GM19238 (cell line): ENCODE results near the gene RAB8A.

ENCODE experiments used
- DNase-seq: peaks from one replicate; pipeline ENCODE4 v3.0.0; 2011; ENCODE audit warnings: low spot score; ENCODE audit not compliant: insufficient read length

RAB8A gene

GRCh38 chr19:16111160-16111908 is at the start of gene RAB8A:
Gene RAB8A (plus strand): TSS chr19:16111889. CDS start chr19:16111902, 13 bp downstream.
- peak; percentile 98 for DNase-seq

- no peak for DNase-seq
Observed at GRCh38 chr19:16061943-16062342, 49.7 kb upstream of the RAB8A start.

DNA sequence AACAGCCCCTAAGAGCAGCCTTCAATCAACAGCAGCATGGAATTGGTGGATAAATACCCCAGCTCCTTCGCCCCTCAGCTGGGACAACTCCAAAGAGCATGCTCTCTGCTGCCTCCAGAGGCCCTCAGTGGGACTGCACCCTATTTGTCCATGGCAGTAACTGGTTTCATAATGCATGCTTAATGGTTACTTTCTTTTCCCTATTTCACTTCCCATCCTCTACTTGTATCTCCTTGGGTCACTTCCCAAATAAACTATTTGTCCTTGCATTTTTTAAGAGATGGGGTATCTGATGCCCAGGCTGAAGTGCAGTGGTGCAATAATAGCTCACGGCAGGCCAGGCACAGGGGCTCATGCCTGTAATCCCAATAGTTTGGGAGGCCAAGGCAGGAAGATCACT is 48.9 kb upstream of the RAB8A start:
- DNase-seq: peak; percentile 55

DNA sequence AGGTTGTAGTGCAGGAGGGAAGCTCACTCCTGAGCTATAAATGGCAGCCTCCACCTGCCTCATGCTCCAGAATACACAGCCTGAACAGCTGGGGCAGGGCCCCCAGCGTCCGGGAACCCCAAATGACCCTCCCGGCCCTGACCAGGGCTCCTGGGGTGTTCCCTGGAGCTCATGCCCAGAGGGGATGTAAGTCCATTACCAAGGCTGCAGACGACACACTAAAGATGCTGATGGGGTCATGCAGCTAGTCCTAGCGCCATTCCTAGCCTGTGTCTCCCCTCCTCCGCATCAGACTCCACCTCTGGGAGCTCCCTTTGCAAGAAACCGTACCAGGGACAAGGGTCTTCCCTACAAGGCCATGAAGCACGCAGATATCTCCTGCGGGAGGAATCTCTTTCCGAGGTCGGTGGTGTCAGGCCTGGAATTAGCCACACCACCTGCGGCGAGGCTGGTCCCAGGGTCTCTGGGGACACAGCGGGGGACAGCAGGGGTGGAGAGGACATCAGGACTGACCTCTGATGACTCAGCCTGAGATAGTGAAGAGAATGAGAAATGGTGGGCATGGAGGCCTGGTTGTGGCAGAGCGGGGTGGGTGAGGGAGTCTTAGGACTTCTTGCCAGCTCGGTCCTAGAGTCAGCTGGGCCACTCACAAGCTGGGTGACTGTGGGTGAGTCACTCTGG is 47.3 kb upstream of the RAB8A start:
- no peak for DNase-seq

- DNase-seq: peak; percentile 40
Observed at GRCh38 chr19:16066611-16067104, 45.0 kb upstream of the RAB8A start.

GRCh38 chr19:16067205-16067938 is 44.3 kb upstream of the RAB8A start:
- DNase-seq: no peak

DNA sequence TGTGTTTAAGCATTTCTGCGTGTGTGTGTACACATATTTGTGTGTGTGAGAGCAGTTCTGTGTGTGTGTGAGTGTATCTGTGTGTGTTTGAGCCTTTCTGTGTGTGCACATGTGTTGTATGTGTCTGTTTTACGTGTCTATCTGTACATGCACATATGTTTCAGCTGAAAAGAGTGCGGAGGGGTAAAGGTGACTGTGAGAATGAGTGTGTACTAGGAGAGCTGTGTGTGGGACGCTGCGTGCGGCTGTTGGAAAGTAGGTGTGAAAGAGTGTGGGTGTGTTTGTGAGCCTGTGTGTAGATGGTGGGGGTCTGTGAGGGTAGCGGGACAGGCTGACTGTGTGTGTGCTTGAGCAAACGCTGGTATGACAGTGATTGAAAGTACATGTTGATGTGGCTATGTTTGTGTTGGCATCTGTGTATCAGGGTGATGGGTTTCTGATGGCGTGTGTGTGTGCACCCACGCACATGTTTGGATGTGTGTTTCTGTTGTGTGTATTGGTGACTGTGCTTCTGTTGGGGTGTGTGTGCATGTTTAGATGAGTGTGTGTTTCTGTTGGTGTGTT is 42.9 kb upstream of the RAB8A start:
- no peak for DNase-seq

GRCh38 chr19:16069813-16070365 is 41.8 kb upstream of the RAB8A start:
- DNase-seq: no peak

- DNase-seq: peak; percentile 69
Observed at GRCh38 chr19:16070366-16070990, 41.2 kb upstream of the RAB8A start.

- no peak for DNase-seq
Observed at GRCh38 chr19:16071072-16071691, 40.5 kb upstream of the RAB8A start.

GRCh38 chr19:16073481-16073880 is 38.2 kb upstream of the RAB8A start:
- no peak for DNase-seq

GRCh38 chr19:16073988-16074387 is 37.7 kb upstream of the RAB8A start:
- DNase-seq: no peak

GRCh38 chr19:16074488-16075365 is 37.0 kb upstream of the RAB8A start:
- no peak for DNase-seq

- DNase-seq: no peak
Observed at GRCh38 chr19:16075430-16076153, 36.1 kb upstream of the RAB8A start.

- peak; percentile 78 for DNase-seq
Observed at GRCh38 chr19:16076154-16076957, 35.3 kb upstream of the RAB8A start, which contains the start of gene TPM4. Gene TPM4 (plus strand): TSS chr19:16076495. CDS start chr19:16076566, 71 bp downstream.

GRCh38 chr19:16076958-16077611 is 34.6 kb upstream of the RAB8A start:
- no peak for DNase-seq
